ENCODE results near the gene CST5. TPM values are rescaled to one million over a fixed set of nuclear protein-coding genes. Genes with fewer than 3 reads are reported as not detected.
A peak's percentile ranks its signal among the peaks of the same experiment; 100 is the strongest.
"Not testable (repeated sequence)": the region's sequence is repeated elsewhere in the genome, so short reads cannot be mapped to it uniquely, and the experiment has no call there.

CST5 gene
- polyA plus RNA-seq, 2 donors, result 0.16 TPM; not detected in 1

- WGBS, 2 donors, result 44 to 47% methylated on average over 5 to 8 of the region's 8 CpGs
- not testable (repeated sequence) for H3K4me3 ChIP-seq (ENCODE audit: low read depth in 1 of 2, low read length in 2 of 2); H3K9me3 ChIP-seq (ENCODE audit: control insufficient read depth in 2 of 2, insufficient read depth in 1 of 2, low read depth in 1 of 2, low read length in 1 of 2); H3K27ac ChIP-seq (ENCODE audit: low read depth in 2 of 2, low read length in 1 of 2); H3K4me1 ChIP-seq (ENCODE audit: control insufficient read depth in 2 of 2, insufficient read depth in 2 of 2, low read length in 1 of 2); H3K36me3 ChIP-seq (ENCODE audit: control insufficient read depth in 2 of 2, insufficient read depth in 2 of 2, low read length in 1 of 2); H3K27me3 ChIP-seq (ENCODE audit: control insufficient read depth in 1 of 2, insufficient read depth in 2 of 2, low read length in 2 of 2)
Observed at GRCh38 chr20:23902396-23902795, 22.8 kb upstream of the CST5 start.

- not testable (repeated sequence) for H3K27me3 ChIP-seq (ENCODE audit: control insufficient read depth in 1 of 2, insufficient read depth in 2 of 2, low read length in 2 of 2); H3K27ac ChIP-seq (ENCODE audit: low read depth in 2 of 2, low read length in 1 of 2); H3K4me3 ChIP-seq (ENCODE audit: low read depth in 1 of 2, low read length in 2 of 2); H3K36me3 ChIP-seq (ENCODE audit: control insufficient read depth in 2 of 2, insufficient read depth in 2 of 2, low read length in 1 of 2); H3K9me3 ChIP-seq (ENCODE audit: control insufficient read depth in 2 of 2, insufficient read depth in 1 of 2, low read depth in 1 of 2, low read length in 1 of 2); H3K4me1 ChIP-seq (ENCODE audit: control insufficient read depth in 2 of 2, insufficient read depth in 2 of 2, low read length in 1 of 2)
- 83 to 96% methylated on average over 4 of the region's 4 CpGs for WGBS, 2 donors
Observed at GRCh38 chr20:23890867-23891266, 11.3 kb upstream of the CST5 start.

DNA sequence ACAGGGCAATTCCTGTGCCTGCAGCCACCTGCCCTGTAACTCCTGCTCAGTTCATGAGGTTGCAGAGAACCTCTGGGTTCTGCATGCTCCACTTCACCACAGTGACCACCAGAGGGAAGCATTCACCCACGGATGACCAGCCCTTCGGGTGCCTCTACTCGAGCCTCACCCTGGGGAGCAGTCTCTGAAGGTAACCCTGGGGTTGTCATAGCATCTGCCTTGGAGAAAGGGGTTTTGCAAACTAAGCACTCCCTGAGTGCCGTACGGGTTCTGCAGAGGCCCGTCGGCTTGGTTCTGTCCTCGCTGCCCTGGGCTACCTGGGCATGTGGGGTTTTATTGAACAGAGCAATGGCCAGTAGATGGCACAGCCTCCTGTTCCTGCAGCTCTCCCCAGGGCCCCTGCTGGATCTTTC, 10.2 kb upstream of the CST5 start:
- Histone ChIP-seq H3K27ac (ENCODE audit: low read depth in 2 of 2, low read length in 1 of 2) (no peak overlapping the region), H3K4me3 (ENCODE audit: low read depth in 1 of 2, low read length in 2 of 2) (no peak overlapping the region), H3K4me1 (ENCODE audit: control insufficient read depth in 2 of 2, insufficient read depth in 2 of 2, low read length in 1 of 2) (peaks cover 0 to 3% of the 10 kb centered on the region in 2 donors), H3K9me3 (ENCODE audit: control insufficient read depth in 2 of 2, insufficient read depth in 1 of 2, low read depth in 1 of 2, low read length in 1 of 2) (no peaks in the 10 kb centered on the region), H3K27me3 (ENCODE audit: control insufficient read depth in 1 of 2, insufficient read depth in 2 of 2, low read length in 2 of 2) (no peaks in the 10 kb centered on the region), H3K36me3 (ENCODE audit: control insufficient read depth in 2 of 2, insufficient read depth in 2 of 2, low read length in 1 of 2) (no peaks in the 10 kb centered on the region)
- WGBS, 2 donors, result 32 to 38% methylated on average over 8 of the region's 8 CpGs

GRCh38 chr20:23887856-23888255, 8.3 kb upstream of the CST5 start:
- H3K4me1 ChIP-seq (ENCODE audit: control insufficient read depth in 2 of 2, insufficient read depth in 2 of 2, low read length in 1 of 2), result peaks cover 0 to 3% of the 10 kb centered on the region in 2 donors
- no peak overlapping the region for H3K27ac ChIP-seq (ENCODE audit: low read depth in 2 of 2, low read length in 1 of 2)
- no peaks in the 10 kb centered on the region for H3K36me3 ChIP-seq (ENCODE audit: control insufficient read depth in 2 of 2, insufficient read depth in 2 of 2, low read length in 1 of 2)
- H3K9me3 ChIP-seq (ENCODE audit: control insufficient read depth in 2 of 2, insufficient read depth in 1 of 2, low read depth in 1 of 2, low read length in 1 of 2), result no peaks in the 10 kb centered on the region
- WGBS, 2 donors, result 69 to 71% methylated on average over 2 of the region's 2 CpGs
- no peaks in the 10 kb centered on the region for H3K27me3 ChIP-seq (ENCODE audit: control insufficient read depth in 1 of 2, insufficient read depth in 2 of 2, low read length in 2 of 2)
- H3K4me3 ChIP-seq (ENCODE audit: low read depth in 1 of 2, low read length in 2 of 2), result no peak overlapping the region

DNA sequence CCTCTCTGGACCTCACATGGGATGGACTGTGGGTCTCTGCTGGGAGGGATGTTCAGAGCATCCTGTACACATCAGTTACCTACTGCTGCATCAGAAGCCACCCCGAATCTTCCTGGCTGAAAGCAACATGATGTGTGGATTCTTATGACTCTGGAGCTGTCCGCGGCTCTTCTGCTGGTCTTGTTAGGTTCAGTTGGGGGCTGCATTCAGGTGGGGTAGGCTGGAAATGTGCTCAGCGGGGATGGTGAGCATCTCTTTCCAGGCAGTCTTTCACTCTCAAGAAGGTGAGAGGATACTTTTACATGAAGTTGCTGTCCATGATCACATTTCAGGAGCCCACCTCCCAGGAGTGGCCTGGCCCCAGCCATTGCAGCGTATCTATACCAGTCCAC, 5.2 kb upstream of the CST5 start:
- Histone ChIP-seq H3K9me3 (ENCODE audit: control insufficient read depth in 2 of 2, insufficient read depth in 1 of 2, low read depth in 1 of 2, low read length in 1 of 2) (no peaks in the 10 kb centered on the region), H3K27me3 (ENCODE audit: control insufficient read depth in 1 of 2, insufficient read depth in 2 of 2, low read length in 2 of 2) (no peaks in the 10 kb centered on the region), H3K36me3 (ENCODE audit: control insufficient read depth in 2 of 2, insufficient read depth in 2 of 2, low read length in 1 of 2) (no peaks in the 10 kb centered on the region), H3K4me3 (ENCODE audit: low read depth in 1 of 2, low read length in 2 of 2) (no peak overlapping the region), H3K27ac (ENCODE audit: low read depth in 2 of 2, low read length in 1 of 2) (no peak overlapping the region), H3K4me1 (ENCODE audit: control insufficient read depth in 2 of 2, insufficient read depth in 2 of 2, low read length in 1 of 2) (peaks cover 0 to 3% of the 10 kb centered on the region in 2 donors)
- WGBS, 2 donors, result 95 to 96% methylated on average over 5 of the region's 5 CpGs

GRCh38 chr20:23884136-23884770, 4.7 kb upstream of the CST5 start:
- no peaks in the 10 kb centered on the region for H3K36me3 ChIP-seq (ENCODE audit: control insufficient read depth in 2 of 2, insufficient read depth in 2 of 2, low read length in 1 of 2)
- H3K27me3 ChIP-seq (ENCODE audit: control insufficient read depth in 1 of 2, insufficient read depth in 2 of 2, low read length in 2 of 2), result no peaks in the 10 kb centered on the region
- H3K9me3 ChIP-seq (ENCODE audit: control insufficient read depth in 2 of 2, insufficient read depth in 1 of 2, low read depth in 1 of 2, low read length in 1 of 2), result no peaks in the 10 kb centered on the region
- no peak overlapping the region for H3K4me3 ChIP-seq (ENCODE audit: low read depth in 1 of 2, low read length in 2 of 2)
- WGBS, 2 donors, result 86 to 89% methylated on average over 5 of the region's 5 CpGs
- no peak overlapping the region for H3K27ac ChIP-seq (ENCODE audit: low read depth in 2 of 2, low read length in 1 of 2)
- peaks cover 0 to 3% of the 10 kb centered on the region in 2 donors for H3K4me1 ChIP-seq (ENCODE audit: control insufficient read depth in 2 of 2, insufficient read depth in 2 of 2, low read length in 1 of 2)

DNA sequence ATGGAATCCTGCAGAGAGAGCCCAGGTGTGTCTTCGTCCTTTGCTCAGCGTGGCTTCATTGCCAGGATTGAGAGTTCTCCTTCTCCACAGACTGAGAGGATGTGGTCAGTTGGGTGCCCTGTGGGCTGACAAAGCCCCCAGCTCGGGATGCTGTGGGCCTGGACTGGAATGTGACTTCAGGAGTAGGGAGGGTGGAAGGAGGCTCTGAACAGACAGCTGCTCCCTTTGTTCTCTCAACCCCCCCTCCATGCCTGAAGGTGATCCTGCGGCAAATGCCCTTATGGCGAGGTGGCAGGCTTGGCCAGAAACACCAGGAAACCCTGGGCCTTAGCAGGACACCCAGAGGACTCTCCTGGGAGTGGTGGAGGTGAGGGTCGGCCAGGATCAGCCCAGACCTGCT, 1.8 kb upstream of the CST5 start:
- WGBS, 2 donors, result 53 to 57% methylated on average over 6 of the region's 6 CpGs
- Histone ChIP-seq H3K27me3 (ENCODE audit: control insufficient read depth in 1 of 2, insufficient read depth in 2 of 2, low read length in 2 of 2) (no peaks in the 10 kb centered on the region), H3K36me3 (ENCODE audit: control insufficient read depth in 2 of 2, insufficient read depth in 2 of 2, low read length in 1 of 2) (no peaks in the 10 kb centered on the region), H3K4me3 (ENCODE audit: low read depth in 1 of 2, low read length in 2 of 2) (no peak overlapping the region), H3K27ac (ENCODE audit: low read depth in 2 of 2, low read length in 1 of 2) (no peak overlapping the region), H3K9me3 (ENCODE audit: control insufficient read depth in 2 of 2, insufficient read depth in 1 of 2, low read depth in 1 of 2, low read length in 1 of 2) (no peaks in the 10 kb centered on the region), H3K4me1 (ENCODE audit: control insufficient read depth in 2 of 2, insufficient read depth in 2 of 2, low read length in 1 of 2) (peaks cover under 1 to 3% of the 10 kb centered on the region in 2 donors)

DNA sequence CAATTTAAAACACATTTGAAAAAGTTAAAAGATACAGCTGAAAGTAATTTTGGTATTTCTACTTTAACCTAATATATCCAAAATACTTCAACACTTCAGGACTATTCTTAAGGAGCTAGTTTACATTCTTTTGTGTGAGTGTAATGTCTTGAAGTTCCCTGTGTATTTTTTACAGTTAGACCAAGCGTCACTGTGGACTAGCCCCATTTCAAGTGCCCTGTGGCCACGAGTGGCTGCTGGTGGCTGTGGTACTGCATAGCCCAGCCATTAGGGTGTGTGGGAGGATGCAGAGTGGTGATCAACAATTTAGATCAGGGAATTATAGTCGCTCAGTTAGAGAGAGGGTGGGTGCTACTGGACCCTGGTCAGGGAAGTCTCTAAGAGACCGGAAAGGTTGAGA, 869 bp upstream of the CST5 start:
- Histone ChIP-seq H3K4me3 (ENCODE audit: low read depth in 1 of 2, low read length in 2 of 2) (no peak overlapping the region), H3K4me1 (ENCODE audit: control insufficient read depth in 2 of 2, insufficient read depth in 2 of 2, low read length in 1 of 2) (peaks cover 0 to 2% of the 10 kb centered on the region in 2 donors), H3K27me3 (ENCODE audit: control insufficient read depth in 1 of 2, insufficient read depth in 2 of 2, low read length in 2 of 2) (no peaks in the 10 kb centered on the region), H3K36me3 (ENCODE audit: control insufficient read depth in 2 of 2, insufficient read depth in 2 of 2, low read length in 1 of 2) (no peaks in the 10 kb centered on the region), H3K27ac (ENCODE audit: low read depth in 2 of 2, low read length in 1 of 2) (no peak overlapping the region), H3K9me3 (ENCODE audit: control insufficient read depth in 2 of 2, insufficient read depth in 1 of 2, low read depth in 1 of 2, low read length in 1 of 2) (no peaks in the 10 kb centered on the region)
- 47 to 54% methylated on average over 4 of the region's 4 CpGs for WGBS, 2 donors

DNA sequence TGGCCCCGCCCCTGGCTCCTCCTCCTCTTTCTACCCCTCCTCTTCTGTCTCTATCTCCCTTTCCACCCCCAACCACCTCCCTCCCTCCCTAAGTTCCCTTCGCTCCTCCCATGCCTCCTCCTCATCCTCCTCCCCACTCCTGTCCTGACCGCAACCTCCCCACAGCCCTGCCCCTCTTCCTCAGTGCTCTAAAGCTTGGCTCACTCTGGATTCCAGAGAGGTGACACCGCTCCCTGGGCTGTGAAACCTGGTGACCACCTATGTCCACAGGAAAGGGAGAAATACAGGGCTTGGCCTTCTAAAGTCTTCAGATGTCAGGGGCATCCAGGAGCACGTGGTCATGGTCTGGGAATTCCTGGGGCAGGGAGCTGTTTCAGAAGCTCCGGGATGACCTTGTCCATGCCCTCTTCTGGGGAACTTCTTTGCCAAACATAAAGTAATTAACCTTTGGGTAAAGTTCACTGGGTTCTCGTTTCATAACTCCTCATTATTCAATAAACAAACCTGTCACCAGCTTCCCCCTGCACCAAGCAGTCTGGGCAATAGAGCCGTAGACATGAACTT, 345 bp upstream of the CST5 start:
- no peak overlapping the region for H3K4me3 ChIP-seq (ENCODE audit: low read depth in 1 of 2, low read length in 2 of 2)
- peak overlapping the region in 1 of 2 donors; percentile 3 for H3K27ac ChIP-seq (ENCODE audit: low read depth in 2 of 2, low read length in 1 of 2)
- no peaks in the 10 kb centered on the region for H3K9me3 ChIP-seq (ENCODE audit: control insufficient read depth in 2 of 2, insufficient read depth in 1 of 2, low read depth in 1 of 2, low read length in 1 of 2)
- no peaks in the 10 kb centered on the region for H3K36me3 ChIP-seq (ENCODE audit: control insufficient read depth in 2 of 2, insufficient read depth in 2 of 2, low read length in 1 of 2)
- H3K4me1 ChIP-seq (ENCODE audit: control insufficient read depth in 2 of 2, insufficient read depth in 2 of 2, low read length in 1 of 2), result peaks cover 0 to 2% of the 10 kb centered on the region in 2 donors
- H3K27me3 ChIP-seq (ENCODE audit: control insufficient read depth in 1 of 2, insufficient read depth in 2 of 2, low read length in 2 of 2), result no peaks in the 10 kb centered on the region
- 38 to 43% methylated on average over 8 of the region's 8 CpGs for WGBS, 2 donors

GRCh38 chr20:23878787-23879186, 761 bp downstream of the CST5 start:
- Histone ChIP-seq H3K27me3 (ENCODE audit: control insufficient read depth in 1 of 2, insufficient read depth in 2 of 2, low read length in 2 of 2) (no peaks in the 10 kb centered on the region), H3K27ac (ENCODE audit: low read depth in 2 of 2, low read length in 1 of 2) (no peak overlapping the region), H3K4me3 (ENCODE audit: low read depth in 1 of 2, low read length in 2 of 2) (no peak overlapping the region), H3K9me3 (ENCODE audit: control insufficient read depth in 2 of 2, insufficient read depth in 1 of 2, low read depth in 1 of 2, low read length in 1 of 2) (no peaks in the 10 kb centered on the region), H3K4me1 (ENCODE audit: control insufficient read depth in 2 of 2, insufficient read depth in 2 of 2, low read length in 1 of 2) (peaks cover 0 to 2% of the 10 kb centered on the region in 2 donors), H3K36me3 (ENCODE audit: control insufficient read depth in 2 of 2, insufficient read depth in 2 of 2, low read length in 1 of 2) (no peaks in the 10 kb centered on the region)
- 79 to 83% methylated on average over 7 of the region's 7 CpGs for WGBS, 2 donors
